GM12874 (cell line): ENCODE data around the gene STARD5.

Experiments used
- CTCF ChIP-seq: IDR thresholded peaks from 2 replicates; pipeline ENCODE4 v1.5.1; 2011; ENCODE audit warnings: low read depth, mild to moderate bottlenecking, control low read depth, low read length, moderate library complexity; ENCODE audit not compliant: insufficient read depth

STARD5 gene, protein sequence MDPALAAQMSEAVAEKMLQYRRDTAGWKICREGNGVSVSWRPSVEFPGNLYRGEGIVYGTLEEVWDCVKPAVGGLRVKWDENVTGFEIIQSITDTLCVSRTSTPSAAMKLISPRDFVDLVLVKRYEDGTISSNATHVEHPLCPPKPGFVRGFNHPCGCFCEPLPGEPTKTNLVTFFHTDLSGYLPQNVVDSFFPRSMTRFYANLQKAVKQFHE

DNA sequence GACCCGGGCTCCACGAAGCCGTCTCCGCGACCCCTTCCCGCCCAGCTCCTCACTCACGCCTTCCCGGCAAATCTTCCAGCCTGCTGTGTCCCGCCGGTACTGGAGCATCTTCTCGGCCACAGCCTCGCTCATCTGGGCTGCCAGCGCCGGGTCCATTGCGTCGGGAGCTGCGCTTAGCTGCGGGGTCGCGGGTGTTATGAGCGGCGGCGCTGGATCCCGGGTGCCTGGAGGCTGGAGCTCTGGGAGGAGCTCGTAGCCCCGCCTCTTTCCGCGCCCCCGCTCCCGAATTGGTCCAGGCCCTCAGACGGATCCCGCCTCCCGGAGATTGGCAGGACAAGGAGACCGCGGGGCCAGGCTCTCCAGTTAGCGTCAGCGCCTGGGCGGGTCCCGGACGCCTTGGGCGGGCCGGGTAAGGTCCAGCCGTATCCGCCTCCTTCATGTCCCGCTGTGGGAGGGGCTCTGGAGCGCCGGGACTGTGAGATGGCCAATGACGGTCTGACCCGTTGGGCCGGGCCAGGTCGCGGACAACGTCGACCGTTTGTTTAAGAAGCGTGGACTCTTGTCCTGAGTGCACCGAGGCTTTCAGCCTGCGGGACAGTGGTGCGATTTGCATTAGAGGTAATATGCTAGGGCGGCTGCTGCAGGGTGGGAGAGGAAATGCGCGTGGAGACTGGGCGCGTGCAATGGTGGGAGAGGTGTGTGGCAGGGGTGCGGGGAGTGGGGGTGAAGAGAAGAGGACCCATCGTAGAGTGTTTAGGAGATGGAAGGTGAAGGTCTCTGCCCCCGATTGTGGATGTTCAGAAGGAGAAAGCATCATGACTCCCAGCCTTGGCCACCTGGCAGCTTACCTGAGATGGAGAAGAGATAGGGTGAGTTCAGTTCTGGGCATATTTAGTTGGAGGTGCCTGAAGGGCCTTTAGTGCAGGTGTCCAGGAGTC lies at the start of gene STARD5:
TSS of gene STARD5 (minus strand) at position 198 of the 938 bp plus-strand sequence. CDS start at position 156, 42 bp downstream.
- no peak for TF ChIP-seq CTCF

DNA sequence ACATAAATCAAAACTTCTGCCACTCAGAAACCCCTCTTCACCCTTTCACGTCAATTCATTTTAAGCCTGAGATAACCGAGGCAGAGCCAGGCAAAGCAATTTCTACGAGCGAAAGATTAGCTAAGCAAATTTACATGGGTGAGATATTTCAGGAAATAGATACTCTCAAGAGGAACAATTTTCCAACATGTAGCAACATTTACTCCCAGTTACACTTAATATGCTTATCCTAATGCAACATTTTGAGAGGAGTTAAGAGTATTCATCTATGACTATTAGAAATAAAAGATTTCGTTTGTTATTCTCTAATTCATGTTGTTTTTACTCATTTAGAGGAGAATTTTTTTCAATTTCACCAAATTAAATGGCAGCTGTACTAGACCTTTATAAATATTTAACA lies 49.2 kb upstream of the STARD5 start:
- TF ChIP-seq CTCF, result no peak

DNA sequence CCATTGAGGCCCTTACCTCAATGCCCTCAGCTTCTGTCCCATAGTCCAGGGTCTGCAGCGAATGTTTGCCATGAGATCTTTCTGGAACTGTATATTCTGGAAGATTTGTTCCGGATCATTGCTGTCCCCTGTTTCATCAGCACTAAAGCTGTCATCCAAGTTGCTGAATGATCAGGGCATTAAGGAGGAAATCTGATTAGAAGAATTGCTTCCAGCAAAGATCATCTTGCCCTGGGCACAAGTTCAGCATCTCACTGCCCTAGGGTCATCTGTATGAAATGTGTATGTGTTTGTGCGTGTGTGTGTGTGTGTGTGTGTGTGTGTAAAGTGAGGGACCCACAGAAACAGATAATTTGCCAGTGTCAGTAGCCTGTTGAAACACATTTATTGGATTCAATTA lies 48.6 kb upstream of the STARD5 start:
- no peak for TF ChIP-seq CTCF

DNA sequence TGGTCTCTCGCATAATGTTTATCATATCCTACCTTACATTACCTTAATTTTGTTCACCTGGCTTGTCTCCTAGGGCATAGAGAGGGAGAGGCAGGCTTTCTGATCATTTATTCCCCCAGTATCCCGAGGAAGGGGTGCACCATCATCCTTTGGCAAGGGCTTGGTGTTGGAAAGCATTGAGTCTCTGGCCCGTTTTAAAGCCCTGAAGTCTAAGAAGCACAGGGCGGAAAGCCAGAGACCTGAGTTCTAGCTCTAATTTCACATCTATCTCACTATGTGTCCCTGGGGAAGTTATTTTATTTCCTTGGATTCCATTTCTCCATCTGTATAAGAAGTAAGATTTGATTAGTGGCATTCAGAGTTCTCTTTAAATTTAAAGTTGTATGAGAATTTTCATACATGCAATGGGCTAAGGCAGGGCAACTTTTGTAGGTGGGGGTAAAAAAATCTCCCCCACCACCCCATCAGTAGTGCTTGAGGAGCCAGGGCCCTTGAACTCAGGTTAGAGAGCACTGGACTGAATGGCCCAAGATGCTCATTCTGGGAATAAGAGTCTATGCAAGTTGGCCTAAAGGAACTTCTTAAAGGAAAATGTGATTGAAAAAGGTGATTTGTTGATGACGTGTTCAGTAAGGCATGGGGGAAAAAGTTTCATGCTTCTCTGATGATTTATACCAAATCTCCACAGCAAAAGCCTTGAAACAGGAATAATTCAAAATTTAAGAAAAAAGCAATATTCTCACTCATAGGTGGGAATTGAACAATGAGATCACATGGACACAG lies 40.0 kb upstream of the STARD5 start:
- TF ChIP-seq CTCF, result no peak

- no peak for TF ChIP-seq CTCF
These were observed 39.3 kb upstream of the STARD5 start for GRCh38 chr15:81363276-81363675.

GRCh38 chr15:81362790-81363189 lies 38.8 kb upstream of the STARD5 start:
- no peak for TF ChIP-seq CTCF

DNA sequence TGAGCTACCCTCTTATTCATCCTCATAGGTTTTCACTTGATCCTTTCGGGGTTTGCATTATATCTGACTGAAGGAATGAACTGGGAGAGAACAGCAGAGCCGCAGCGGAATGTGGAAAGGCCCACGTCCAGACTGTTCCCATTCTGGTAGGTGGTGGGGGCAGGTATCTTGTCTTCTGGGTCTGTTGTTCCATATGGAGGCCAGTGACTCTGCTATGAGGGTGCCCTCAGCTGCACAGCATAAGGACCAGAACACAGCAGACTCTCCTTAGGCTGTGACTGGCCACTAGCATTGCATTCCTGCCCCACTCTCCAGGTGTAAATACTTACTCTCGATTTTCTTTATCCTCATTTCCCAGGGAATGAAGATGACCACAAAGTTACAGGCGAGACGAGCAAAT lies 38.0 kb upstream of the STARD5 start:
- no peak for TF ChIP-seq CTCF
